NCI-H2029 treated with DMSO at 0.1 percent for 48 hours (cell line): Measurements from ENCODE around the gene UBASH3A.

ENCODE experiments used
- DNase-seq: peaks from one replicate; lab custom pipeline; 2025; lab: John Stamatoyannopoulos, UW

UBASH3A gene

GRCh38 chr21:42432695-42433094 lies 29.0 kb downstream of the UBASH3A start:
- DNase-seq = no peak

- no peak for DNase-seq
Measured at GRCh38 chr21:42433946-42434551, 30.3 kb downstream of the UBASH3A start.

- no peak for DNase-seq
Measured at GRCh38 chr21:42434884-42435283, 31.2 kb downstream of the UBASH3A start.

GRCh38 chr21:42435401-42435800 lies 31.7 kb downstream of the UBASH3A start:
- DNase-seq = no peak

GRCh38 chr21:42435833-42436232 lies 32.1 kb downstream of the UBASH3A start:
- DNase-seq = no peak

GRCh38 chr21:42436914-42437313 lies 33.2 kb downstream of the UBASH3A start:
- no peak for DNase-seq

- DNase-seq = no peak
Measured at GRCh38 chr21:42437786-42438185, 34.1 kb downstream of the UBASH3A start.

GRCh38 chr21:42438316-42439205 lies 34.9 kb downstream of the UBASH3A start:
- no peak for DNase-seq

GRCh38 chr21:42439284-42440186 lies 35.8 kb downstream of the UBASH3A start:
- no peak for DNase-seq

GRCh38 chr21:42440187-42440792 lies 36.6 kb downstream of the UBASH3A start:
- DNase-seq = no peak

GRCh38 chr21:42441963-42442362 lies 38.3 kb downstream of the UBASH3A start:
- DNase-seq = no peak

- no peak for DNase-seq
Measured at GRCh38 chr21:42443181-42443785, 39.6 kb downstream of the UBASH3A start.

GRCh38 chr21:42443876-42444744 lies 40.4 kb downstream of the UBASH3A start:
- DNase-seq = no peak

GRCh38 chr21:42444745-42445059 lies 41.0 kb downstream of the UBASH3A start:
- DNase-seq = no peak

- DNase-seq = no peak
Measured at GRCh38 chr21:42445311-42445710, 41.6 kb downstream of the UBASH3A start.

- no peak for DNase-seq
Measured at GRCh38 chr21:42446531-42446930, 42.8 kb downstream of the UBASH3A start.

GRCh38 chr21:42447182-42447581 lies 43.5 kb downstream of the UBASH3A start:
- no peak for DNase-seq

GRCh38 chr21:42447732-42448131 lies 44.0 kb downstream of the UBASH3A start:
- DNase-seq = no peak

GRCh38 chr21:42448686-42449085 lies 45.0 kb downstream of the UBASH3A start:
- DNase-seq = no peak

GRCh38 chr21:42451941-42452340 lies 48.2 kb downstream of the UBASH3A start:
- DNase-seq = no peak
